Central memory CD8-positive, alpha-beta T cell (primary cell): ENCODE measurements around the gene CDC42EP5.
A peak's percentile ranks its signal among the peaks of the same experiment; 100 is the strongest.

ENCODE experiments used
- ATAC-seq: fragments of 150-1000 bp; cut with Tn5 transposase; replicated peaks from 2 replicates; pipeline ENCODE4 v1.10.0; 2022; ENCODE audit warnings: mild to moderate bottlenecking, moderate FRiP score, moderate number of reproducible peaks; ENCODE audit not compliant: poor library complexity, severe bottlenecking; ENCODE audit errors: extremely low read depth
- DNase-seq, 2 donors: peaks; one replicate each; pipeline ENCODE4 v3.0.0; 2021; ENCODE audit warnings: low spot score in 2 of 2
- H3K27ac Mint-ChIP-seq: one replicate; pipeline ENCODE4 v1.8.0; 2022; ENCODE audit warnings: low read depth, mild to moderate bottlenecking, moderate library complexity, mixed read lengths
- H3K27me3 Mint-ChIP-seq: one replicate; pipeline ENCODE4 v1.8.0; 2022; ENCODE audit warnings: mixed read lengths
- H3K36me3 Mint-ChIP-seq: one replicate; pipeline ENCODE4 v1.8.0; 2022; ENCODE audit warnings: mild to moderate bottlenecking, moderate library complexity, mixed read lengths; ENCODE audit not compliant: insufficient read depth
- H3K4me1 Mint-ChIP-seq: one replicate; pipeline ENCODE4 v1.8.0; 2022; ENCODE audit warnings: mixed read lengths
- H3K4me3 Mint-ChIP-seq: one replicate; pipeline ENCODE4 v1.8.0; 2022; ENCODE audit warnings: mild to moderate bottlenecking, moderate library complexity, mixed read lengths
- H3K9me3 Mint-ChIP-seq: one replicate; pipeline ENCODE4 v1.8.0; 2022; ENCODE audit warnings: mixed read lengths

CDC42EP5 gene

GRCh38 chr19:54464630-54465425, 8.3 kb downstream of the CDC42EP5 start:
- H3K27me3 Mint-ChIP-seq: peaks cover 17% of the 10 kb centered on the region
- H3K4me1 Mint-ChIP-seq: peaks cover 29% of the 10 kb centered on the region
- peak overlapping the region; percentile 86 for H3K4me3 Mint-ChIP-seq
- H3K9me3 Mint-ChIP-seq: no peaks in the 10 kb centered on the region
- DNase-seq (peak in 1 of 2 donors; percentile 49), ATAC-seq (no peak)
- H3K27ac Mint-ChIP-seq: peak overlapping the region; percentile 88
- peaks cover 36% of the 10 kb centered on the region for H3K36me3 Mint-ChIP-seq

DNA sequence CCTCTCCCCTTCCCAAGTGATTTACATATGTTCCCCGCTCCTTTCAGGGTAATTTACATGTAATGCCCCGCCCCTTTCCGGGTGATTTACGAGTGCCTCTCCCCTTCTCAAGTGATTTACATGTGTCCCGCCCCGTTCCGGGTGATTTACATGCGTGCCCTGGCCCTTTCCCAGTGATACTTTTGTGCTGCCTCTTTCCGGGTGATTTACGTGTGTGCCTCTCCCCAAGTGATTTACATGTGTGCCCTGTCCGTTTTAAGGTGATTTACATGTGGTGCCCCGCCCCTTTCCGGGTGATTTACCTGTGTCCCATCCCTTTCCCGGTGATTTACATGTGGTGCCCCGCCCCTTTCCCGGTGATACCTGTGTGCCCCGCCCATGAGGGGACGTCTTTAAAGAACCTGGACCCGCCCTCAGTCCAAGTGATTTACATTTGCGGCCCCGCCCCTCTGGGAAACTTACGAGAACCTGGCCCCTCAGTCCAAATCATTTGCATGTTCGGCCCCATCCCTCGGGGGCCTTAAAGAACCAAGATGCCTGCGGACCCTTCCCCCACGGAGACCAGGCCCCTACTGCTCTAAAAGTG, 9.0 kb downstream of the CDC42EP5 start:
- DNase-seq (peak; percentile 71 to 76), ATAC-seq (peak; percentile 54)
- H3K27me3 Mint-ChIP-seq: peaks cover 10% of the 10 kb centered on the region
- peak overlapping the region; percentile 88 for H3K27ac Mint-ChIP-seq
- peaks cover 43% of the 10 kb centered on the region for H3K36me3 Mint-ChIP-seq
- peak overlapping the region; percentile 86 for H3K4me3 Mint-ChIP-seq
- no peaks in the 10 kb centered on the region for H3K9me3 Mint-ChIP-seq
- peaks cover 36% of the 10 kb centered on the region for H3K4me1 Mint-ChIP-seq

DNA sequence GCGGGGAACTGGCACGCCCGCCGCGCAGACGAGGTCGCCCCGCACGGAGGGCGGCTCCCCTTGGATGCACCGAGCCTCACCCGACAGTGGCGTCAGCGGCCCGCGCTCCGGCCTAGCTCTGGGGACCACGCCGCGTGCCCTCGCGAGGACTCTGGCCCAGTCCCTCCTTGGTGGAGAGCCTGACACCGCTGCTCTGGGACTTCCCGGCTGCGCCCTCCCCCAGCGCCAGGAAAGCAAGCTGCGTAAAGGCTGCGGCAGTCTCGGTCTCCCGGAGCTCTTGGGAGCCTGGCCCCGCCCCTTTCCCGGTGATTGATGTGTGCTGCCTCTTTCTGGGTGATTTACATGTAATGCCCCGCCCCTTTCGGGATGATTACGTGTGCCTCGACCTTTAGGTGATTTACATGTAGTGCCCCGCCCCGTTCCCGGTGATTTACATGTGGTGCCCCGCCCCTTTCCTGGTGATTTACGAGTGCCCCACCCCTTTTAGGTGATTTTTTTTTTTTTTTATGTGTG, 9.5 kb downstream of the CDC42EP5 start, which contains the start of gene LENG9:
LENG9 (minus strand) TSS at position 248 of the 513 bp plus-strand sequence. CDS start 252 bp downstream, outside the sequence.
- Mint-ChIP-seq H3K9me3 (no peaks in the 10 kb centered on the region), H3K27ac (peak within 1 kb of the TSS; percentile 88), H3K27me3 (peaks cover 4% of the 10 kb centered on the region), H3K4me3 (peak within 1 kb of the TSS; percentile 86), H3K4me1 (peaks cover 42% of the 10 kb centered on the region), H3K36me3 (peaks cover 48% of the 10 kb centered on the region)
- ATAC-seq (peak; percentile 64), DNase-seq (peak; percentile 87)

GRCh38 chr19:54462655-54463530, 10.2 kb downstream of the CDC42EP5 start:
- peak; percentile 59 to 68 for DNase-seq
- peaks cover 55% of the 10 kb centered on the region for H3K36me3 Mint-ChIP-seq
- H3K27ac Mint-ChIP-seq: peak overlapping the region; percentile 88
- H3K4me3 Mint-ChIP-seq: peak overlapping the region; percentile 86
- ATAC-seq: peak; percentile 56
- peaks cover 48% of the 10 kb centered on the region for H3K4me1 Mint-ChIP-seq
- H3K27me3 Mint-ChIP-seq: no peaks in the 10 kb centered on the region
- no peaks in the 10 kb centered on the region for H3K9me3 Mint-ChIP-seq

DNA sequence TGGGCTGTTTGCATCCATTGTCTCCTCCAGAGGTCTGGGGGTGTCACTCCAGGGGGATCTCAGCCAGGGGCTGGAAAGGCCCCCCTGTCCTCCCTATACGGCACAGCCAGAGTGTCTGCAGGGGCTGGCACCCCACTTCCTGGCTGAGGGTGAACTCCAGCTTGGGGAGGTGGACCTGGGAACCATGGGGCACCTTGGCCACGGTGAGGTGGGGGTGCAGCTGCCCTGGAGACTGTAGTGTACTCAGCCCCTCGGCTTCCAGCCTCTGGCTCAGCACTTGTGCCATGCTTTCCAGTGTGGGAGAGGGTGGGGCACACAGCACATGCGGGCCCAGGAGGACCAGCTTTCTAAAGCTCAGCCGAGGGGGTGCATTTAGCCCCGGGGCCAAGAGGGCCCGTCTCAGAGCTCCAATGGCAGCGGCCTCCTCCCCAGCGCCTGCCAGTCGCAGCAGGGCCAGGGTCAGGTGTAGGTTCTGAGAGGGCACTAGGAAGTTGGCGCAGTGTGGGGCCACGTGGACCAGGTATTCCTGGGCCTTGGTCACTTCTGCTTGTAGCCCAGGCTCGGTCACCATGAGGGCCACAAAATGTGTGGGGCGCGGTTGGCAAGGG, 10.9 kb downstream of the CDC42EP5 start:
- Mint-ChIP-seq H3K9me3 (no peaks in the 10 kb centered on the region), H3K36me3 (peaks cover 59% of the 10 kb centered on the region), H3K27me3 (no peaks in the 10 kb centered on the region), H3K4me3 (peak overlapping the region; percentile 86), H3K4me1 (peaks cover 48% of the 10 kb centered on the region), H3K27ac (peak overlapping the region; percentile 42)
- DNase-seq: no peak
- no peak for ATAC-seq

DNA sequence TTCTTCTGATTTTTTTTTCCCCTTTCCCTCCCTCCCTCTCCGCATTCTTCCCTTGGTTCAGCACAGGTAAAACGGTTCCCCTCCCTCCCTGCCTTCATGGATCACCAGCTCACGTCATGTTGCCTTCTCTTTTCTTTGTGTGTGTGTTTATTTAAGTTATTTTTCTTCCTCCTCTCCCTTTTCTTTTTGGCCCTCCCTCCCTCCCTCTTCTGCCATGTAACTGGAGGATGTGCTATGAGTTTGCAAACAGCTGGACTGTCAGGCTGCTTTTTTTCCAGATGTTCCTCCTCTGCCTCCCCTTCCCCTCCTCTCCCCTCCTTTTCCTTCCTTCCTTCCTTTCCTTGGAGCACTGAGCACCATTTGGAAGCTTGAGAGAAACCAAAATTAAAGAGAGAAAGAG, 11.5 kb downstream of the CDC42EP5 start:
- H3K27ac Mint-ChIP-seq: peak overlapping the region; percentile 42
- peaks cover 63% of the 10 kb centered on the region for H3K36me3 Mint-ChIP-seq
- no peaks in the 10 kb centered on the region for H3K27me3 Mint-ChIP-seq
- H3K9me3 Mint-ChIP-seq: no peaks in the 10 kb centered on the region
- peaks cover 48% of the 10 kb centered on the region for H3K4me1 Mint-ChIP-seq
- ATAC-seq: no peak
- peak overlapping the region; percentile 86 for H3K4me3 Mint-ChIP-seq
- no peak for DNase-seq

DNA sequence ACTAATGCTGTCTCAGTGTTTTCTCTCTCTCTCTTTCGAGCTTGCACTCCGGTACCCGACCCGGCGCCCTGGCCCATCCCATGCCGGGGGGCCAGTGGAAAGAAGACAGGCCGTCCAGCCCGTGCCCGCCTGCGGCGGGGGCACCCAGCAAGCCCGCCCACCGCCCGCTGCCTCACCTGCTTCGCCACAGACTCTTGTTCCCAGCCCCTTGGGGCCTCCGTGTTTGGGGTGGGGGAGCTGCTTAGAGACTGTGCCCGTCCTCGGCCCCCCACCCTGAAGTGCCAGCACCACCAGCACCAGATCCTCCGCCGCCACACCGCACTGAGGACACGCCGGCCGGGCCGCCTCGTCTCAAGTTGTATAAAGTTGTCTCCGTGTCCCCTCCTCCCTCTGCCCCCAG, 11.9 kb downstream of the CDC42EP5 start:
- no peak for ATAC-seq
- Mint-ChIP-seq H3K4me3 (peak overlapping the region; percentile 86), H3K27ac (no peak overlapping the region), H3K27me3 (no peaks in the 10 kb centered on the region), H3K4me1 (peaks cover 48% of the 10 kb centered on the region), H3K9me3 (no peaks in the 10 kb centered on the region), H3K36me3 (peaks cover 65% of the 10 kb centered on the region)
- no peak for DNase-seq

DNA sequence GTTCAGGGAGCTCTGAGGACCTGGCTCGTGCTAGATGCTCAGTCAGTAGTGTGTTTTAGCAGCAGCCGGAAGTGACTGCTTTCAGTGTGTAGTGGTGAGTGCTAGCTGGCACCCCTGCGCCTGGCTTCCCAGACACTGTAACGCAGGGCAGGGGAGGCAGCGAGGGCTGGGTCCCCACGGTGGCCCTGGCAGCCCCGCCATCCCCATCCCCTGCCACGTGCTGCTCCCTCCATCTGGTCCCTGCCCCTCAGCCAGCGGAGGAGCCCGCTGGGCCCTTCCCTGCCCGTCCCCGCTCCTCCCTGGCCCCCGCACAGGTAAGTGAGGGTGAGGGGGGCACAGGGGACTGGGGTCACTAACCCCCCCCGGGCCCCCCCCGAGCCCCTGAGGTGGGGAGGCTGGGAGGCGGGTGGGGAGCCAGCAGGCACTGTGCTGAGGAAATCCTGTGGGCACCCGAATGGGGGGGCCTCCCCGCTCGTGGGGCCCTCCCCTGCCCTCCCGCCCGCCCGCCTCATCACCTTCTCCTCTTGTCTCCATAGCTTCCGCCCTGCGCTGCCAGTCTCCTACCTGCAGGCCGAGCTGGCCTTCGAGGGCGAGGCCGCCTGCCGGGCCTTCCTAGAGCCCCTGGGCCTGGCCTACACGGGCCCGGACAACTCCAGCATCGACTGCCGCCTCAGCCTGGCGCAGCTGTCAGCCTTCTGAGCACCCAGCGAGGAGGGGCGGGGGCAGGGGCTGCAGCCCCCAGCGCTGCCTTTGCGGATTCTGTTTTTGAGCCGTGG, 12.7 kb downstream of the CDC42EP5 start:
- ATAC-seq (no peak), DNase-seq (no peak)
- Mint-ChIP-seq H3K9me3 (no peaks in the 10 kb centered on the region), H3K4me1 (peaks cover 45% of the 10 kb centered on the region), H3K36me3 (peaks cover 72% of the 10 kb centered on the region), H3K27me3 (no peaks in the 10 kb centered on the region), H3K27ac (no peak overlapping the region), H3K4me3 (peak overlapping the region; percentile 20)

- H3K27ac Mint-ChIP-seq: peak overlapping the region; percentile 88
- H3K9me3 Mint-ChIP-seq: no peaks in the 10 kb centered on the region
- H3K36me3 Mint-ChIP-seq: peaks cover 80% of the 10 kb centered on the region
Measured at GRCh38 chr19:54459282-54460229, 13.5 kb downstream of the CDC42EP5 start.

DNA sequence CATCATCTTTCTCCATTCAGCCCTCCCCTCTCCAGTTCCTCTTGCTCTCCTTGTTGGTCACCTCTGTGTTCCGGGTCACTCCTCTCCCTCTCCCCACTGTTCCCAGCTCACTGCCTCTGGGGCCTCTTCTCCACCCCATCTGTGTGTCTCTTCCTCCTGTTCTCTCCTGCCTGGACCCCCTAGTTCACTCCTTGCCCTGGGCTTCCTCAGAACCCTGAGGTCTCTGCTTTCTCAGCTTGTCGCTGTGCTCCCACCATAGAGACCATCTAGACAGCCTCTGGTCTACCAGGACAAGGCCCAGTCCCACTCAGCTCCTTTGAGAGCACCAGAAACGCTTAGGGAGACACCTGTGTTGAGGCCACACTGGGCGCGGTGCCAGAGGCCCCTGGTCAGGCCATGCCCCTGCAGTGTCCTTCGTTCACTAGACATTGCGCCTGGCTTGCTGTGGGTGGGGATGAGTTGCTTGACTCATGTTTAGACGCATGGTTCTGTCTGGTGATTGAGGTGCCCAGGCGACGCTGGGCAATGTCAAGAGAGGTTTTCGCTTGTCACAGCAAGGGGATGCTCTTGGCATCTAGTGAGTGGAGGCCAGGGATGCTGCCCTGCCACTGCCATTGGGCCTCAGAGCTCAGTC, 14.3 kb downstream of the CDC42EP5 start:
- peaks cover 34% of the 10 kb centered on the region for H3K4me1 Mint-ChIP-seq
- no peaks in the 10 kb centered on the region for H3K9me3 Mint-ChIP-seq
- H3K27me3 Mint-ChIP-seq: no peaks in the 10 kb centered on the region
- no peak for DNase-seq
- H3K27ac Mint-ChIP-seq: peak overlapping the region; percentile 88
- no peak for ATAC-seq
- peak overlapping the region; percentile 31 for H3K4me3 Mint-ChIP-seq
- H3K36me3 Mint-ChIP-seq: peaks cover 82% of the 10 kb centered on the region

More at GRCh38 chr19:54459282-54460229, 13.5 kb downstream of the CDC42EP5 start:
- H3K27me3 Mint-ChIP-seq: no peaks in the 10 kb centered on the region
- DNase-seq (no peak), ATAC-seq (no peak)
- peak overlapping the region; percentile 57 for H3K4me3 Mint-ChIP-seq
- H3K4me1 Mint-ChIP-seq: peaks cover 42% of the 10 kb centered on the region
